PC-3 (cell line): ENCODE results near the gene YWHAQ.

Experiments
- EZH2 ChIP-seq: fragments of 300-600 bp; sonication (generic); IDR thresholded peaks from one replicate; pipeline ENCODE4 v1.6.1; 2017; ENCODE audit warnings: antibody characterized with exemption, mild to moderate bottlenecking, low read length; ENCODE audit not compliant: unreplicated experiment
- TF ChIP-seq, protein P1 (sequence below): fragments of 300-600 bp; sonication (generic); conservative IDR thresholded peaks from 2 replicates; pipeline ENCODE4 v1.5.1; 2017; ENCODE audit warnings: antibody characterized with exemption, low read depth, mild to moderate bottlenecking, low read length

DNA sequence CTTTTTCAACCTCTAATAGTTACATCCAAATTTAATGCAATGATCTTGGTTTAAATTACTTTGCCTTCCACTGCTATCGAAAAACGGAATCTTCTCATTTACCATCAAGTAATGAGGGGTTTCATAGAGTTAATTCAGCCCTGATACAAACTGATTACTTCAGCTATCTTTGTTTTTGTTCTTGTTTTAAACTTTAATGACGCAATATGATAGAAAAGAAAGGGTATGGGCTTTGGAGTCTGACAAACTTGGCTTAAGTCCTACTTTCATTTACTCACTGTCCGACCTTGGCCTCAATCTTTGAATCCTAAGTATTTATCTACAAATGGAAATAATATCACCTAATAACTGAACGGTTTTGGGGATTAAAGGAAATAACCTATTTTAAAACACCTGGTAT is 91.3 kb downstream of the YWHAQ start:
- TF ChIP-seq, protein P1, sequence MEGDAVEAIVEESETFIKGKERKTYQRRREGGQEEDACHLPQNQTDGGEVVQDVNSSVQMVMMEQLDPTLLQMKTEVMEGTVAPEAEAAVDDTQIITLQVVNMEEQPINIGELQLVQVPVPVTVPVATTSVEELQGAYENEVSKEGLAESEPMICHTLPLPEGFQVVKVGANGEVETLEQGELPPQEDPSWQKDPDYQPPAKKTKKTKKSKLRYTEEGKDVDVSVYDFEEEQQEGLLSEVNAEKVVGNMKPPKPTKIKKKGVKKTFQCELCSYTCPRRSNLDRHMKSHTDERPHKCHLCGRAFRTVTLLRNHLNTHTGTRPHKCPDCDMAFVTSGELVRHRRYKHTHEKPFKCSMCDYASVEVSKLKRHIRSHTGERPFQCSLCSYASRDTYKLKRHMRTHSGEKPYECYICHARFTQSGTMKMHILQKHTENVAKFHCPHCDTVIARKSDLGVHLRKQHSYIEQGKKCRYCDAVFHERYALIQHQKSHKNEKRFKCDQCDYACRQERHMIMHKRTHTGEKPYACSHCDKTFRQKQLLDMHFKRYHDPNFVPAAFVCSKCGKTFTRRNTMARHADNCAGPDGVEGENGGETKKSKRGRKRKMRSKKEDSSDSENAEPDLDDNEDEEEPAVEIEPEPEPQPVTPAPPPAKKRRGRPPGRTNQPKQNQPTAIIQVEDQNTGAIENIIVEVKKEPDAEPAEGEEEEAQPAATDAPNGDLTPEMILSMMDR = no peak
- TF ChIP-seq EZH2 = no peak
